GM12872 (cell line): ENCODE measurements around the gene RASSF3.

Source experiments
- TF ChIP-seq, protein P1 (sequence below): IDR thresholded peaks from 3 replicates; pipeline ENCODE4 v1.5.1; 2011; ENCODE audit warnings: low read depth, mild to moderate bottlenecking, low read length, moderate library complexity; ENCODE audit not compliant: insufficient read depth

Gene RASSF3

DNA sequence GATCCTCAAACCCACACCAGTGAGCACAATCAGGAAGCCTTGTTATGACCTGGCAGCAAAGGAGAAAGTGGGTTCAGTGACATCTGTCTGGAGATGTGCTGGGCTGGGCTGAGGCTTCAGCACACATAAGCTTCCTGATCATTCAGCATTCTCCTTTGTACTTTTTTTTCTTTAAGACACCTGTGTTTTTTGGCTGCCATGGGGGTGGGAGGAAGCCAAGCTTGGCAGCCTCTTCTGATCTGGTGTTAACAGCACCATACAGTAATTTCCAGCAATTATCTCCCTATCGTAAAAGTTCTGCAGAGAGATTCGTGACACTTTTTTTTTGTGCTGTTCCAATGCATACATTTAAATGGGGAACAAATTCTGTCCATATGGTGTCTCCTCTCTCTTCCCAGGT, 38.9 kb upstream of the RASSF3 start:
- TF ChIP-seq, protein P1, sequence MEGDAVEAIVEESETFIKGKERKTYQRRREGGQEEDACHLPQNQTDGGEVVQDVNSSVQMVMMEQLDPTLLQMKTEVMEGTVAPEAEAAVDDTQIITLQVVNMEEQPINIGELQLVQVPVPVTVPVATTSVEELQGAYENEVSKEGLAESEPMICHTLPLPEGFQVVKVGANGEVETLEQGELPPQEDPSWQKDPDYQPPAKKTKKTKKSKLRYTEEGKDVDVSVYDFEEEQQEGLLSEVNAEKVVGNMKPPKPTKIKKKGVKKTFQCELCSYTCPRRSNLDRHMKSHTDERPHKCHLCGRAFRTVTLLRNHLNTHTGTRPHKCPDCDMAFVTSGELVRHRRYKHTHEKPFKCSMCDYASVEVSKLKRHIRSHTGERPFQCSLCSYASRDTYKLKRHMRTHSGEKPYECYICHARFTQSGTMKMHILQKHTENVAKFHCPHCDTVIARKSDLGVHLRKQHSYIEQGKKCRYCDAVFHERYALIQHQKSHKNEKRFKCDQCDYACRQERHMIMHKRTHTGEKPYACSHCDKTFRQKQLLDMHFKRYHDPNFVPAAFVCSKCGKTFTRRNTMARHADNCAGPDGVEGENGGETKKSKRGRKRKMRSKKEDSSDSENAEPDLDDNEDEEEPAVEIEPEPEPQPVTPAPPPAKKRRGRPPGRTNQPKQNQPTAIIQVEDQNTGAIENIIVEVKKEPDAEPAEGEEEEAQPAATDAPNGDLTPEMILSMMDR = no peak

DNA sequence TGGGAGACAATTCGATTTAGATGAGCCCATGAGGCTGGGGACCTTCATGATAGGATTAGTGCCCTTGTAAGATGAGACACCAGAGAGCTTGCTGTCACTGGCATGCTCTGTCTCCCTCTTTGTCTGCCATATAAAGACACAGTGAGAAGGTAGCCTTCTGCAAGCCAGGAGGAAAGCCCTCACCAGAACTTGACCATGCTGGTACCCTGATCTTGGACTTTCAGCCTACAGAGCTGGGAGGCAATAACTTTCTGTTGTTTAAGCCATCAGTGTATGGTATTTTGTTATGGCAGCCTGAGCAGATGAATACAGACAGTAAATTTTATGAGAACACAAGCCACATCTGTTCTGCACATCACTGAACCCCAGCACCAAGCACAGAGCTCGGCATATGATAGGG, 38.1 kb upstream of the RASSF3 start:
- TF ChIP-seq, protein P1 = no peak

DNA sequence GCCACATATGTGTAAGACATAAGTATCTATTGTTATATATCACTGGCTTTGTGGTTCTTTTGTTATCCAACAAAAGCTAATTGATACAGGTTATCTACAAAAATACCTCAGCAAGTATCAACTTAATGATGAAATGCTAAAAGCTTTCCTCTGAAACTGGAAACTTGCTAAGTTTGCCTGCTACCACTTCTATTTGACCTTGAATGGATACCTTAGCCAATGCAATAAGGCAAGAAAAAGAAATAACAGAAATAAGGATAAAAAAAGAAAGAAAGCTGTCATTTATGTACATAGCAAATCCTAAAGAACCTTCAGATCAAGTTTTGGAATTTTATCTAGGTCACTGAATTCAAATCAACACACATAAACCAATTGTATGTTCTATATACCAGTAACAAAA, 35.5 kb upstream of the RASSF3 start:
- TF ChIP-seq, protein P1 = no peak

DNA sequence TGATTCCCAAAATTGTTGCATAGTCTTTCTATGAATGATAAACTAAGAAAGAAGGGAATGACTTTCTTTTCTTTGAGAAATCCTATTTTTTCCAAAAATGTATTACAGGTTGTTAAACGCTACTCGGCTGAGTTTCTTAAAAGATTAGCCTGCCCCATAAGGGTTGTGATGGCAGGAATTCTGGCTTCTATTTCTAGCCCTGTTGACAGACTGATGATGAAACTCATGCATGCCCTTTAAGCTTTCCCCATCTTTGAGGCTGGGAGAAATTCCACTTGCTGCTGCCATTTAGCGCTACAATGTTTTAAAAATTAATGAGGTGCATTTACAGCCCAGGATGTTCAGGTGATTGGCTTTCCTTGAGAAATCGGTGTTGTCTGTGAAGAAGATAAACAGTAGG, 33.2 kb upstream of the RASSF3 start:
- TF ChIP-seq, protein P1 = no peak

DNA sequence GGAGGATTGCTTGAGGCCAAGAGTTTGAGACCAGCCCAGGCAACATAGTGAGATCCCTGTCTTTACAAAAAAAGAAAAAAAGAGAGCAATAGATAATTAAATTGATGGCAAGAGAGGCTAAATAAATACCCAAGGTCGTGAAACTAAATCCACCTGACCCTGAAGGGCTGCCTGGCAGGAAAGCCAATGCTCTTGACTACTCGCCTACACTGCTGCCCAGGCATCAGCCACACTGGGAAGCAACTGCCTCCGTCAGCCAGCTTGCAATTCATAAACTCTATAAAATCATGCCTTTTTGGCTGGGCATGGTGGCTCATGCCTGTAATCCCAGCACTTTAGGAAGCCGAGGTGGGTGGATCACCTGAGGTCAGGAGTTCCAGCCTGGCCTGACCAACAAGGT, 31.7 kb upstream of the RASSF3 start:
- TF ChIP-seq, protein P1 = no peak

DNA sequence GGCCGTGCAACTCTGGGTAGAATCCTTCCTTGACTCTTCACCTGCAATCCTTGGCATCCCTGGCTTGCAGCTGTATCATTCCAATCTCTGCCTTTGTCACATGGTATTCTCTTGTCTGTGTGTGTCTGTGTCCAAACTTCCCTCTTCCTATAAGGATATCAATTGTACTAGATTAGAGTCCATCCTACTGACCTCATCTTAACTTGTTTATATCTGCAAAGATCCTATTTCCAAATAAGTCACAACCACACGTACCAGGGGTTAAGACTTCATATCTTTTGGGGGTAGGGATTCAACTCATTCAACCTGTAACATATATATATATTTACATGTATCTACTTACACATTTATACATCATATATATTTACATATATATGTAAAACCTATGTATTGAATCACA, 29.6 kb upstream of the RASSF3 start:
- TF ChIP-seq, protein P1 = no peak

DNA sequence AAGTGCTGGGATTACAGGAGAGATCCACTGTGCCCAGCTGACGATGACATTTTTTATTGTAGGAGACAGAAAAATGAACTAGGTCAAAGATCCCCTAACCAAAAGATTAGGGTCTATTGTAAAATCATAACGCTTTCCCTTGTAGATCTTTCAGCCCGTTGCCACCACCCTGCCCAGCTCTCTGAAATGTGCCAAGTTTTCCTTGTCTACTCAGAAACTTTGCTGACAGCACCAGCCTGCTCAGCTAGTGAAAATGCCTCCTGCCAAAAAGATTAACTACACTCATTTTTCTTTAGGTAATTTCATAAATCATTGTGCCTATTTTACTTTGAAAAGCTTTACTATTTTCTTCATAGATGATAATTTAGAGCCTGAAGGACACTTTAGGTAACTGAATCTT, 28.2 kb upstream of the RASSF3 start:
- TF ChIP-seq, protein P1 = no peak

DNA sequence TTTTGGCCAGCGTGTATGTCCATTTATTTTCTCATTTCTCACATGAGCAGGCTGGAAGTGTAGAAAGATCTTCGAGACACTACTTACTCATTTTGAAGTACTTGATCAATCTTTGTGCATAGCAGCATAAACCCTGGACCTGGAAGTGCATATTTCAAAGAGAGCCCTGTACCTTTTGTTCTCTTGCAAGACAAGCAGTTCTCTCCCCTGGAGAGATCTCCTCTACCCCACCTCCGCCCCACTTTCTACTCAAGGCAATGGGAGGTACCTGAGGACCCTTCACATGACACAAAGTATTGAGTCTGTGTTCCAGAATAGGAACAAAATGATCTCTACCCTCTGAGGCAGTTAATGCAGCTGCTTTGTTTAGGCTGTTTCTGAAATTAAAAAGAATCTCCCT, 27.4 kb upstream of the RASSF3 start:
- TF ChIP-seq, protein P1 = no peak
